ENCODE results near the gene HHIPL1. TPM values are rescaled to one million over a fixed set of nuclear protein-coding genes. Genes with fewer than 3 reads are reported as not detected.

The HHIPL1 gene
- total RNA-seq, 2 experiments from 2014 or later: 0.25 to 0.72 TPM

- Histone ChIP-seq H3K36me3 (ENCODE audit: insufficient read depth, low read length) (no peaks in the 10 kb centered on the region), H3K4me1 (ENCODE audit: insufficient read depth, low read length, poor library complexity, severe bottlenecking) (no peaks in the 10 kb centered on the region), H3K4me2 (ENCODE audit: low read length) (no peak overlapping the region), H3K79me2 (ENCODE audit: insufficient read depth, low read depth, low read length) (no peaks in the 10 kb centered on the region), H3K27ac (ENCODE audit: low read depth, low read length, poor library complexity, severe bottlenecking) (no peak overlapping the region), H2AFZ (ENCODE audit: low read length) (no peak overlapping the region), H3K9me3 (ENCODE audit: low read length) (peaks cover 18% of the 10 kb centered on the region), H4K20me1 (ENCODE audit: insufficient read depth, low read length) (no peaks in the 10 kb centered on the region), H3K4me3 (ENCODE audit: low read depth, low read length, poor library complexity, severe bottlenecking) (no peak overlapping the region), H3K9me2 (ENCODE audit: insufficient read depth, low read length) (no peaks in the 10 kb centered on the region)
- no TSS peak for BruUV-seq (replicated peaks)
- ChIA-PET POLR2A (no interaction called here), CTCF (ENCODE audit: unreplicated experiment) (no interaction called here)
- intact Hi-C loops (cut with micrococcal nuclease; ENCODE audit: unreplicated experiment): no loop called here
- no peak for DNase-seq (ENCODE audit: low spot score)
- no peak for TF ChIP-seq EZH2phosphoT487 (IDR thresholded peaks at IDR 0.05; ENCODE audit: borderline replicate concordance, low read depth, low read length)
- no peak for TF ChIP-seq CTCF (conservative IDR thresholded peaks at IDR 0.05; ENCODE audit: low read length)
Measured at GRCh38 chr14:99707921-99708320, 63.0 kb downstream of the HHIPL1 start.

- Histone ChIP-seq H3K79me2 (ENCODE audit: insufficient read depth, low read depth, low read length) (no peaks in the 10 kb centered on the region), H4K20me1 (ENCODE audit: insufficient read depth, low read length) (no peaks in the 10 kb centered on the region), H3K4me2 (ENCODE audit: low read length) (no peak overlapping the region), H3K4me3 (ENCODE audit: low read depth, low read length, poor library complexity, severe bottlenecking) (no peak overlapping the region), H3K27ac (ENCODE audit: low read depth, low read length, poor library complexity, severe bottlenecking) (no peak overlapping the region), H3K9me3 (ENCODE audit: low read length) (peaks cover 13% of the 10 kb centered on the region), H2AFZ (ENCODE audit: low read length) (no peak overlapping the region), H3K9me2 (ENCODE audit: insufficient read depth, low read length) (no peaks in the 10 kb centered on the region), H3K36me3 (ENCODE audit: insufficient read depth, low read length) (no peaks in the 10 kb centered on the region), H3K4me1 (ENCODE audit: insufficient read depth, low read length, poor library complexity, severe bottlenecking) (no peaks in the 10 kb centered on the region)
- no peak for DNase-seq (ENCODE audit: low spot score)
- no TSS peak for BruUV-seq (replicated peaks)
- intact Hi-C loops (cut with micrococcal nuclease; ENCODE audit: unreplicated experiment): no loop called here
- ChIA-PET POLR2A (no interaction called here), CTCF (ENCODE audit: unreplicated experiment) (no interaction called here)
- TF ChIP-seq EZH2phosphoT487 (IDR thresholded peaks at IDR 0.05; ENCODE audit: borderline replicate concordance, low read depth, low read length) (no peak), CTCF (conservative IDR thresholded peaks at IDR 0.05; ENCODE audit: low read length) (no peak)
Measured at GRCh38 chr14:99708449-99708848, 63.5 kb downstream of the HHIPL1 start.

- POLR2A ChIA-PET: no interaction called here
- Histone ChIP-seq H3K4me3 (ENCODE audit: low read depth, low read length, poor library complexity, severe bottlenecking) (no peak overlapping the region), H3K9me2 (ENCODE audit: insufficient read depth, low read length) (no peaks in the 10 kb centered on the region), H2AFZ (ENCODE audit: low read length) (no peak overlapping the region), H4K20me1 (ENCODE audit: insufficient read depth, low read length) (no peaks in the 10 kb centered on the region), H3K4me1 (ENCODE audit: insufficient read depth, low read length, poor library complexity, severe bottlenecking) (no peaks in the 10 kb centered on the region), H3K27ac (ENCODE audit: low read depth, low read length, poor library complexity, severe bottlenecking) (no peak overlapping the region), H3K79me2 (ENCODE audit: insufficient read depth, low read depth, low read length) (no peaks in the 10 kb centered on the region), H3K4me2 (ENCODE audit: low read length) (no peak overlapping the region), H3K36me3 (ENCODE audit: insufficient read depth, low read length) (no peaks in the 10 kb centered on the region), H3K9me3 (ENCODE audit: low read length) (no peaks in the 10 kb centered on the region)
- BruUV-seq (replicated peaks): no TSS peak
- TF ChIP-seq EZH2phosphoT487 (IDR thresholded peaks at IDR 0.05; ENCODE audit: borderline replicate concordance, low read depth, low read length) (no peak), CTCF (conservative IDR thresholded peaks at IDR 0.05; ENCODE audit: low read length) (no peak)
- no peak for DNase-seq (ENCODE audit: low spot score)
- intact Hi-C loops (cut with micrococcal nuclease; ENCODE audit: unreplicated experiment): no loop called here
- CTCF ChIA-PET (ENCODE audit: unreplicated experiment): no interaction called here
Measured at GRCh38 chr14:99713972-99714371, 69.0 kb downstream of the HHIPL1 start.
